Gastroesophageal sphincter (tissue), 3 donors: ENCODE data around the gene FAIM2.

Source experiments
- POLR2A ChIP-seq, 2 donors: fragments of 450-650 bp; IDR thresholded peaks; one replicate each; pipeline ENCODE4 v1.6.1; 2017; ENCODE audit warnings: antibody characterized with exemption in 2 of 2, mild to moderate bottlenecking in 2 of 2, moderate library complexity in 1 of 2
- TF ChIP-seq, protein P1 (sequence below), 4 experiments: fragments of 200-600 bp in 2 of 4; fragments of 450-650 bp in 2 of 4; sonication (generic) in 1 of 4; IDR thresholded peaks; one replicate each; pipeline ENCODE4 v1.5.1; 2017 to 2019; ENCODE audit warnings: antibody characterized with exemption in 4 of 4, mild to moderate bottlenecking in 2 of 4, moderate library complexity in 2 of 4

DNA sequence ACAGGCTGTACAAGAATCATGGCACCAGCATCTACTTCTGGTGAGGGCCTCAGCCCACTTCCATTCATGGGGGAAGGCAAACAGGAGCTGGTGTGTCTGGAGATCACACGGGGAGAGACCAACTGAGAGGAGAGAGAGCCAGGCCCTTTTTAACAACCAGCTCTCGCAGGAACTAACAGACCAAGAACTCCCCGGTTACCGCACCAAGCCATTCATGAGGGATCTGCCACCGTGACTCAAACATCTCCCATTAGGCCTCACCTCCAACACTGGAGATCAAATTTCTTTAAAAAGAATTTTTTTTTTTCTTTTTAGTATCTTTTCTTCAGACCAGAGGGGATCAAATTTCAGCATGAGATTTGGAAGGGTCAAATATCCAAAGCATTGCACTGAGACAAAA lies 30.1 kb upstream of the FAIM2 start:
- TF ChIP-seq, protein P1, sequence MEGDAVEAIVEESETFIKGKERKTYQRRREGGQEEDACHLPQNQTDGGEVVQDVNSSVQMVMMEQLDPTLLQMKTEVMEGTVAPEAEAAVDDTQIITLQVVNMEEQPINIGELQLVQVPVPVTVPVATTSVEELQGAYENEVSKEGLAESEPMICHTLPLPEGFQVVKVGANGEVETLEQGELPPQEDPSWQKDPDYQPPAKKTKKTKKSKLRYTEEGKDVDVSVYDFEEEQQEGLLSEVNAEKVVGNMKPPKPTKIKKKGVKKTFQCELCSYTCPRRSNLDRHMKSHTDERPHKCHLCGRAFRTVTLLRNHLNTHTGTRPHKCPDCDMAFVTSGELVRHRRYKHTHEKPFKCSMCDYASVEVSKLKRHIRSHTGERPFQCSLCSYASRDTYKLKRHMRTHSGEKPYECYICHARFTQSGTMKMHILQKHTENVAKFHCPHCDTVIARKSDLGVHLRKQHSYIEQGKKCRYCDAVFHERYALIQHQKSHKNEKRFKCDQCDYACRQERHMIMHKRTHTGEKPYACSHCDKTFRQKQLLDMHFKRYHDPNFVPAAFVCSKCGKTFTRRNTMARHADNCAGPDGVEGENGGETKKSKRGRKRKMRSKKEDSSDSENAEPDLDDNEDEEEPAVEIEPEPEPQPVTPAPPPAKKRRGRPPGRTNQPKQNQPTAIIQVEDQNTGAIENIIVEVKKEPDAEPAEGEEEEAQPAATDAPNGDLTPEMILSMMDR (IDR thresholded peaks at IDR 0.05), result no peak
- no peak for TF ChIP-seq POLR2A (IDR thresholded peaks at IDR 0.05)
